HCT116 (cell line): ENCODE results near the gene COL5A1.

Experiments used
- CEBPB ChIP-seq: IDR thresholded peaks from 2 replicates; pipeline ENCODE4 v1.6.1; 2012; ENCODE audit warnings: low read depth
- EZH2 ChIP-seq: fragments of 200-600 bp; sonication (generic); IDR thresholded peaks from 2 replicates; pipeline ENCODE4 v1.6.1; 2017; ENCODE audit warnings: antibody characterized with exemption, mixed run types
- EZH2phosphoT487 ChIP-seq: fragments of 200-600 bp; IDR thresholded peaks from 2 replicates; pipeline ENCODE4 v1.6.1; 2018; ENCODE audit warnings: antibody characterized with exemption, borderline replicate concordance
- FOSL1 ChIP-seq: IDR thresholded peaks from 2 replicates; pipeline ENCODE4 v1.6.1; 2012; ENCODE audit warnings: low read depth
- JUND ChIP-seq: IDR thresholded peaks from 2 replicates; pipeline ENCODE4 v1.6.1; 2012
- POLR2A ChIP-seq: IDR thresholded peaks from 2 replicates; pipeline ENCODE4 v1.7.0; 2011; ENCODE audit warnings: borderline replicate concordance; ENCODE audit not compliant: insufficient read depth, insufficient read length; ENCODE audit errors: extremely low read depth
- POLR2AphosphoS5 ChIP-seq: IDR thresholded peaks from 2 replicates; pipeline ENCODE4 v1.6.1; 2011; ENCODE audit warnings: mild to moderate bottlenecking, low read depth, low read length, moderate library complexity
- SIN3A ChIP-seq: IDR thresholded peaks from 2 replicates; pipeline ENCODE4 v1.6.1; 2012; ENCODE audit warnings: low read depth
- SRF ChIP-seq: IDR thresholded peaks from 2 replicates; pipeline ENCODE4 v1.6.1; 2012; ENCODE audit warnings: low read depth
- TCF7L2 ChIP-seq: IDR thresholded peaks from 2 replicates; pipeline ENCODE4 v1.7.0; 2011; ENCODE audit warnings: borderline replicate concordance, inconsistent platforms; ENCODE audit not compliant: insufficient read depth, insufficient read length; ENCODE audit errors: extremely low read depth
- ZNF274 ChIP-seq: fragments of 200-500 bp; sonication (Bioruptor generic); IDR thresholded peaks from 2 replicates; pipeline ENCODE4 v1.6.1; 2014; ENCODE audit warnings: mild to moderate bottlenecking, low read depth, low read length, inconsistent platforms
- TF ChIP-seq, protein P1 (sequence below), 3 experiments: fragments of 200-600 bp in 1 of 3; sonication (generic) in 1 of 3; IDR thresholded peaks in 2 of 3; conservative IDR thresholded peaks in 1 of 3; 2 replicates each; pipeline ENCODE4 v1.5.1; 2012 to 2017; ENCODE audit warnings: low read depth in 2 of 3, low read length in 2 of 3, antibody characterized with exemption in 1 of 3, borderline replicate concordance in 1 of 3, control low read depth in 1 of 3, mild to moderate bottlenecking in 1 of 3, mixed read lengths in 1 of 3, mixed run types in 1 of 3, moderate library complexity in 1 of 3; ENCODE audit not compliant: insufficient read depth in 1 of 3
- TF ChIP-seq, protein P2 (sequence below): IDR thresholded peaks from 2 replicates; pipeline ENCODE4 v1.6.1; 2011; ENCODE audit warnings: mild to moderate bottlenecking, low read length, moderate library complexity; ENCODE audit not compliant: insufficient replicate concordance; ENCODE audit errors: extremely low read depth

DNA sequence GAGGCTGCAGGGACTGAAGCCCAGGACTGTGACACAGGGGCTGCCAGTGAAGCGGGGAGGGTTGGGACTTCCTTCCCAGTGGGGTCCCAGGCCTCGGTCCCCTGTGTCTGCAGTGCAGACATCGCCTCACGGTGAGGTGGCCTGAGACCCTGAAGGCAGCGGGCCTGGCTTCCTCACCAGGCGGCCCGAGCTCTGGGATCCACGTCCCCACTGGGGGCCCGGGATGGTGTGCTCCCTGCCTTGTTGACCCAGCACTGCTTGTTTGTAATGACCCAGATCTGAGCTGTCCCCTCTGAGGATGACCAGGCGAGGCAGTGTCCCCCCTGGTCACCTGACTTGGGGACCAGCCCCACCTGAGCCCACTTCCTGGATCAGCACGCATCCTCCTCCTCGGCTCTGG, 53.1 kb downstream of the COL5A1 start:
- TF ChIP-seq CEBPB (no peak), POLR2AphosphoS5 (no peak), JUND (no peak), POLR2A (no peak), TCF7L2 (no peak), SIN3A (no peak), ZNF274 (no peak), FOSL1 (no peak), EZH2phosphoT487 (no peak), EZH2 (no peak), SRF (no peak)
- TF ChIP-seq, protein P1, sequence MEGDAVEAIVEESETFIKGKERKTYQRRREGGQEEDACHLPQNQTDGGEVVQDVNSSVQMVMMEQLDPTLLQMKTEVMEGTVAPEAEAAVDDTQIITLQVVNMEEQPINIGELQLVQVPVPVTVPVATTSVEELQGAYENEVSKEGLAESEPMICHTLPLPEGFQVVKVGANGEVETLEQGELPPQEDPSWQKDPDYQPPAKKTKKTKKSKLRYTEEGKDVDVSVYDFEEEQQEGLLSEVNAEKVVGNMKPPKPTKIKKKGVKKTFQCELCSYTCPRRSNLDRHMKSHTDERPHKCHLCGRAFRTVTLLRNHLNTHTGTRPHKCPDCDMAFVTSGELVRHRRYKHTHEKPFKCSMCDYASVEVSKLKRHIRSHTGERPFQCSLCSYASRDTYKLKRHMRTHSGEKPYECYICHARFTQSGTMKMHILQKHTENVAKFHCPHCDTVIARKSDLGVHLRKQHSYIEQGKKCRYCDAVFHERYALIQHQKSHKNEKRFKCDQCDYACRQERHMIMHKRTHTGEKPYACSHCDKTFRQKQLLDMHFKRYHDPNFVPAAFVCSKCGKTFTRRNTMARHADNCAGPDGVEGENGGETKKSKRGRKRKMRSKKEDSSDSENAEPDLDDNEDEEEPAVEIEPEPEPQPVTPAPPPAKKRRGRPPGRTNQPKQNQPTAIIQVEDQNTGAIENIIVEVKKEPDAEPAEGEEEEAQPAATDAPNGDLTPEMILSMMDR (IDR thresholded peaks at IDR 0.05 in 2 of 3, conservative IDR thresholded peaks at IDR 0.05 in 1 of 3; ENCODE audit: borderline replicate concordance in 1 of 3, insufficient read depth in 1 of 3, low read depth in 2 of 3, low read length in 2 of 3) = no peak
- TF ChIP-seq, protein P2, sequence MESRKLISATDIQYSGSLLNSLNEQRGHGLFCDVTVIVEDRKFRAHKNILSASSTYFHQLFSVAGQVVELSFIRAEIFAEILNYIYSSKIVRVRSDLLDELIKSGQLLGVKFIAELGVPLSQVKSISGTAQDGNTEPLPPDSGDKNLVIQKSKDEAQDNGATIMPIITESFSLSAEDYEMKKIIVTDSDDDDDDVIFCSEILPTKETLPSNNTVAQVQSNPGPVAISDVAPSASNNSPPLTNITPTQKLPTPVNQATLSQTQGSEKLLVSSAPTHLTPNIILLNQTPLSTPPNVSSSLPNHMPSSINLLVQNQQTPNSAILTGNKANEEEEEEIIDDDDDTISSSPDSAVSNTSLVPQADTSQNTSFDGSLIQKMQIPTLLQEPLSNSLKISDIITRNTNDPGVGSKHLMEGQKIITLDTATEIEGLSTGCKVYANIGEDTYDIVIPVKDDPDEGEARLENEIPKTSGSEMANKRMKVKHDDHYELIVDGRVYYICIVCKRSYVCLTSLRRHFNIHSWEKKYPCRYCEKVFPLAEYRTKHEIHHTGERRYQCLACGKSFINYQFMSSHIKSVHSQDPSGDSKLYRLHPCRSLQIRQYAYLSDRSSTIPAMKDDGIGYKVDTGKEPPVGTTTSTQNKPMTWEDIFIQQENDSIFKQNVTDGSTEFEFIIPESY = no peak
